HG02943 (cell line): ENCODE measurements around the gene GNA14.
A peak's percentile ranks its signal among the peaks of the same experiment; 100 is the strongest.
"Not testable (repeated sequence)": the region's sequence is repeated elsewhere in the genome, so short reads cannot be mapped to it uniquely, and the experiment has no call there.

Experiments used
- ATAC-seq: cut with Tn5 transposase; IDR thresholded peaks from one replicate; pipeline ENCODE4 v1.9.1; 2021; ENCODE audit warnings: mild to moderate bottlenecking, low read depth, moderate library complexity; ENCODE audit not compliant: unreplicated experiment

Gene GNA14

DNA sequence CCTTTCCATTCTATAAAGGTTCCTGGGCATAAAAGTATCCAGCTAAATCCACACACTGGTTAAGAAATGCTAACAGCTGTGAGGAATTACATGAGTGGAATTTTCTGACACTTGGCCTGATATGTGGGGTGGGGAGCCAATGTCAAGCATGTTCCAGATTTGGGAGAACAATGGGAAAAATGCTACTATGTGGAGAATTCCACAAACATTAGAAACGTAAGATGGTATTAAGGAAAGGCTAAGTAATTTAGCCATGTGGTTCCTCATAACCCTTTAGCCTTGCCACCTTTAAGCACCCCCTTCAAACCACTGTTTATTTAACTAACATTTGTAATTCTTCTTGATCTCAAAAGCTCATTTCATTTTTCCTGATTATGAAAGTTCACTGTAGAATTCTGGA lies 149.2 kb downstream of the GNA14 start:
- ATAC-seq = no peak

DNA sequence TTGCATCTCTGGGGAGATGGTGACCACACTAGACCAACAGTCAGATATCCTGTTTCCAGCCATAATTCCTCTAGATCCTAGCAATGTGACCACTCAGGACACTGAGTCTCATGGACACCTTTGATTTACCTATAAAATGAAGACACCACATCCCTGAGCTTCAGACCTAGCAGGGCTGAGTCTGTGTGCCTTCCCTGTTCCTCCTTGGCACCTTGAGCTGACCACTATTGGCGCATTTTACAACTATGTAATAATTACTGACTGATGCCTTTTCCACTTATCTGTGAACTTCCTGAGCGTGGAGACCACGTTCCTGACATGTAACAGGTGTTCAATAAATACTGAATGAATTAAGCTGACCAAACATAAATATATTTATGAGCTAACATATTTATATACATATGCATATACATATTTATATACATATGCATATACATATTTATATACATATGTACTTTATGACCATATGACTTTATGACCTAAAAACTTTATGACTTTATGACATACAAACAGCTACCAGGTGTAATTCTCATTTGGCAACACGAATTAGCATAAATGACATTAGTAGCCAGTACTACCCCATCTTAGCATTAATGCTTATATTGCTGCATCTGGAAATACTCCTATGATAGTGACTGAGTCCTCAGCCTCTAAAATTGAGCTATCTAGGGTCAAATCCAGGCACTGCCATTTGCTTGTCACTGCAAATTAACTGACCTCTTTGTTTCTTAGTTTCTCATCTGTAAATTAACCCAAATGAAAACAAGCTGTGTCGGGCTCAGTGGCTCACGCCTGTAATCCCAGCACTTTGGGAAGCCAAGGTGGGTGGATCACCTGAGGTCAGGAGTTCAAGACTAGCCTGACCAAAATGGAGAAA lies 150.6 kb downstream of the GNA14 start:
- ATAC-seq = no peak

DNA sequence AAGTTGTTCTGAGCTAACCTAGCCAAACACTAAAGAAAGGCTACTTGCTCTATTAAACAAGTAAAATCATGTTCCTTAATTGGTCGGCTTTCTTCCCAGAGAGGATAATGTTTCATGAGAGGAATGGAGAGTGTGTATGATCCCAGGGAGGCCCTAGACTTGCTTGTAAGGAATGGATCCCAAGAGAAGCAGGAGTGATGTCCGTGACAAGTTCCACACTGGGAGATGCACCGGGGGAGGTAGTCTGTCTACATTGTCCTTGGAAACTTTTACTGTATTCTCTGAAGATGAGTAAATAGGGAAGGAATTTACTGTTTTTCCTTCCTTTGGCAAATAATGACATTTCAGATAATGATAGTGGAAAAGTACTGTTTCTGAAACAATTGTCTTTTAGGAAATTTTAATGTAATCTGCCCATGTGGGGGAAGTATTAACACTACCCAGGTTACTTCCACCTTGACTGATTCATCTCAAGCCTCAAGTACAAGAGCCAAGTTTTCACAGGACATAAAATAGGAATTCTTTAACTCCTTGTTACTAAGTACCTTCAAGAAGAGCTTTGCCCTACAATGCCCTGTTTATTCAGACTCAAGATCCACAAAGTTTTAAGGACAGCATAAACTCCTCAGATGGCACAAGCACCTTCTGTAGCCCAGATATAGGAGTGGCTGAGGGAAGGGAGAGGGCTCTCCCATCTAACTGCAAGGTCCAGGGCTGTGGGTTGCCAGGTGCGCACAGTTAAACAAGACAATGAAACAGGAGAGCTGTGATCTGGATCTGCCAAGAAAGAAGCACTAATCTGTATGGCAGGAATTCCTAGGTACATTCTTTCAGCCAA lies 152.1 kb downstream of the GNA14 start:
- no peak for ATAC-seq

DNA sequence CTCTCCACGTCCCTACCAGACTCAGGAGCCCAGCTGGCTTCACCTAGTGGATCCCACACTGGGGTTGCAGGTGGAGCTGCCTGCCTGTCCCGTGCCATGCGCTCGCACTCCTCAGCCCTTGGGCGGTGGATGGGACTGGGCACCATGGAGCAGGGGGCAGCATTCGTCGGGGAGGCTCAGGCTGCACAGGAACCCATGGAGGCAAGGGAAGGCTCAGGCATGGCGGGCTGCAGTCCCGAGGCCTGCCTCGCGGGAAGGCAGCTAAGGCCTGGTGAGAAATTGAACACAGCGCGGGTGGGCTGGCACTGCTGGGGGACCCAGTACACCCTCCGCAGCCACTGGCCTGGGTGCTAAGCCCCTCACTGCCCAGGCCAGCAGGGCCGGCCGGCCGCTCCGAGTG lies 157.8 kb downstream of the GNA14 start:
- ATAC-seq = not testable (repeated sequence)

DNA sequence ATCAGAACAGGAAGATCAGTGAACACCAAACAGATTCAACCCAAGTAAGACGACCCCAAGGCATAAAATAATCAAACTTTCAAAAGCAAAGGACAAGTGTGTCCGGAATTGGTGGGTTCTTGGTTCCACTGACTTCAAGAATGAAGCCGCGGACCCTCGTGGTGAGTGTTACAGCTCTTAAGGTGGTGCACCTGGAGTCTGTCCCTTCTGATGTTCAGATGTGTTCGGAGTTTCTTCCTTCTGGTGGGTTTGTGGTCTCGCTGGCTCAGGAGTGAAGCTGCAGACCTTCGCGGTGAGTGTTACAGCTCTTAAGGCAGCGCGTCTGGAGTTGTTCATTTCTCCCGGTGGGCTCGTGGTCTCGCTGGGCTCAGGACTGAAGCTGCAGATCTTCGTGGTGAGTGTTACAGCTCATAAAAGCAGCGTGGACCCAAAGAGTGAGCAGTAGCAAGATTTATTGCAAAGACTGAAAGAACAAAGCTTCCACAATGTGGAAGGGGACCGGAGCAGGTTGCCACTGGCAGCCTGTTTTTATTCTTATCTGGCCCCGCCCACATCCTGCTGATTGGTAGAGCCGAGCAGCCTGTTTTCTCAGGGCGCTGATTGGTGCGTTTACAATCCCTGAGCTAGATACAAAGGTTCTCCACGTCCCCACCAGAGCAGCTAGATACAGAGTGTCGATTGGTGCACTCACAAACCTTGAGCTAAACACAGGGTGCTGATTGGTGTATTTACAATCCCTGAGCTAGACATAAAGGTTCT lies 158.5 kb downstream of the GNA14 start:
- not testable (repeated sequence) for ATAC-seq

DNA sequence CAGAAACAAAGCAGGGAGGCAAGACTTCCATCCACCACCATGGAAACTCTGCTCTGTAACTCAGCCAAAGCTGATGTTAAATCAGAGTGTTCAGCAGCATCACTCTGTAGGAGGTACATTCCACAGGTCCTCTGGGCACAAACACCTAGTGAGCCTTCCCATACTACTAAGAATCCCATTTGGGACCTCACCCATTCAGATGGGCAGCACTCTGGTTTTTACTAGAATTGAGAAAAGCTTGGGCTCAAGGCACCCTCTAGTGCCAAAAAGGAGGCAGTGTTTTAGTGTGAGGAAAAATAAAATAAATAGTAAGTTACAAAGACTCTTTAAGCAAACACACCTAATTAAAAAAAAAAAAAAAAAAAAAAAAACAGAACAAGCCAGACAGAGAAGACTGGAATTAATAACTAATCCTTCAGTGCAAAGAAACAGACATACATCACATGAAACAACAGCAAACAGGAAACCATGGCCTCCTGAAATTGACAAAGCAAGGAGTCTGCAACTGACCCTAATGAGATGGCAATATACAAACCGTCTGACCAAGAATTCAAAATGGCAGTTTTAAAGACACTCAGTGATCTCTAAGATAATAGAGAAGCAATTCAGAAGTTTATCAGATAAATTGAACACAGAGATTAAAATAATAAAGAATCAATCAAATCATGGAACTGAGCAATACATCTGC lies 159.5 kb downstream of the GNA14 start:
- ATAC-seq = no peak

DNA sequence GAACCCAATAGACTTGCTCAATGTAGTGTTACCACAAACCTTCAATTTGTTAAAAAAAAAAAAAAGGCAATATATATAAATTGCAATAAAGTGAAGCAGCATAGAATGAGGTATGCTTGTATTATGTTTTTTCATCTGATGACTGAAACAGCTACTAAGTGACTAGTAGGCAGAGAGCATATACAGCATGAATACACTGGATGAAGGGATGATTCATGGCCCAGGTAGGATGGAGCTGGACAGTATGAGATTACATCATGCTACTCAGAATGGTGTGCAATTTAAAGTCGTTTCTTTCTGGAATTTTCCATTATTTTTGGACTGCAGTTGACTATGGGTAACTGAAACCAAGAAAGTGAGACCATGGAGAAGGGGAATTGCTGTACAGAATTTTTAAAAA lies 161.2 kb downstream of the GNA14 start:
- ATAC-seq = no peak

DNA sequence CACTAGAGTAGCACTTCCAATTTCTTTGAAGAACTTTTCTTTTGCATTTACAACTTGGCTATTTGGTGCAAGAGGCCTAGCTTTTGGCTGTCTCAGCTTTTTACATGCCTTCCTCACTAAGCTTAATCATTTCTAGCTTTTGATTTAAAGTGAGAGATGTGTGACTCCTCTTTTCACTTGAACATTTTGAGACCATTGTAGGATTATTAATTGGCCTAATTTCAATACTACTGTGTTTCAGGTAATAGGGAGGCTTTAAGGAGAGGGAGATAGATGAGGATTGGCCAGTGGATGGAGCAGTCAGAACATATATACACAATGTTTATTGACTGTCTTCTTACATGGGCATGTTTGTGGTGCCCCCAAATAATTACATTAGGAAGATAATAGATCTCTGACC lies 161.7 kb downstream of the GNA14 start:
- no peak for ATAC-seq

DNA sequence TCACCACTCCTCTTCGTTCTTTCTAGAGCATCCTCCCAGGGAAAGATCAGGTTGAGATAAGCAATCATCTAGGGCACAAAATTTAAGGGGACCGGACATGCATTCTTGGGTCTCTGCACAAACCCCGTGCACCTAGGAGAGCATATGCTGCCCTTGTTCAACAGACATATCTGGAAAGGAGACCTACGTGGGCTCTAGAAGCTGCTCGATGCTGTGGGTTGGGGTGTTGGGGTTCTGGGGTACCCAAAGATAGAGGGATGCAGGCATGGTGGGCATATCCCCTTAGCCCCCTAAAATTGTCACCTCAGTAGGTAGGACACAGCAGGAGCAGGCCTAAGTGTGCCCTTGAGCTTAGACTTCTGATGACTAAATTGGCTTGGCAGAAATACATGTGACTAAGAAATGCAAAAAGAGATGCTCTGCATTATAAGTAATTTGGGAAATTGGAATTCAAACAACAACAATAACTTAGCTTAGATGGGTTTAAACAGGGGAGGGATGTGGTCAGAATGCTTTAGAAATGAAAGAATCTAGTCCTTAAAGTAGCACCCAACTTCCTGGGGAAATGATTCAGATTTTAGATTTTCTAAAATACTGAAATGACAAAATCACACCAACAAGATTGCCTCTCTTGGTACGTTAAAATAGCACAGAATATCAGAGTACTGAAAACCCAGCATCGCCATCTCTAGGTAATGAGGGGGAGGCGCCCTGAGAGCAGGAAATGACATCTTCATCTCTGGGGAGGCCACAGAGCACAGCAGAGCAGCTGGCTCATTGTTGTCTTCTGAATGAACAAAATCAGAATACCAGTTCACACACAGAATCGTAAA lies 172.3 kb downstream of the GNA14 start:
- no peak for ATAC-seq

DNA sequence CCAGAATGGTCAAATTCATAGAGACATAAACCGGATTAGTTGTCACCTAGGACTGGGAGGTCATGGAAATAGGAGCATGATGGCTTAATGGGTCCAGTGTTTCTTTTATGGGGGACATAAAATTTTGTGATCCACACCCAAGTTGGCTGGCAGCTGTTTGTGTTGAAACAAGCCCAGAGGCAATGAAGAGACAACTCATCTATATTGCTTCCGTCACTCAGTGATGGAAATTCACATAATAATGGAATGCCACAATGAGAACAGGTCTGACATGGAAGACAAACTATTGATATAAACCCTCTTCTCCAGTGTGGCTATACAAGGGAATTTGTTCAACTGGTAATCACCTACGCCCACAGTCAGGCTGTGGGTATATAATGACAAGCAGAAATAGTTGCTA lies 173.2 kb downstream of the GNA14 start:
- ATAC-seq = no peak

DNA sequence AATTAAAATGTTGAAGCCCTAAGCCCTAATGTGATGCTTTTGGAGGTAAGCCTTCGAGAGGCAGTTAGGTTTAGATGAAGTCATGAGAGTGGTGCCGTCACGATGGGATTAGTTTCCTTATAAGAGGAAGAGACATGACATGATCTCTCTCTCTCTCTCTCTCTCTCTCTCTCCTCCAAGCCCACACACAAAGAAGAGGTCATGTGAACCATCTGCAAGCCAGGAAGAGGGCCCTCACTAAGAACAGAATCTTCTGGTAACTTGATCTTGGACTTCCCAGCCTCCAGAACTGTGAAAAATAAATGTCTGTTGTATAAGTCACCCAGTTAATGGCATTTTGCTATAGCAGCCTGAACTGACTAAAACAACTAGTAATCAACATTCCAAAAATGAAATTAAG lies 175.5 kb downstream of the GNA14 start:
- no peak for ATAC-seq

DNA sequence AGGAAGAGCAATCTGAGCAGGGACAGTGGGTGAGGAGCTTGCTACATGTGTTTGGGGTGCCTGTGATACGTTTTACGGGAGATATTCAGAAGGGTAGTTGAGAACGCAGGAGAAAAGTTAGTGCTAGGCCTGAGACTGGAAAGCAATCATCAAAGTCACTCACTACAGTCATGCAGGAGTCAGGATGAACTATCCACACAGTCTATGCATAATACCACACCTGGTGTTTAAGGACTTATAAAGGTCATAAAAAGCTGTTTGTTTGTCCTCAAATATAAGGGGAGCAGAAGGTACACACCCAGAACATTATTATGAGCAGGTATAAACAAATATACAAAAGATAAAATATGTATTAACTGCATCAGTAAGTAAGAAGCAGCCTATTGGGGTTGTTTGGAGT lies 176.6 kb downstream of the GNA14 start:
- no peak for ATAC-seq

DNA sequence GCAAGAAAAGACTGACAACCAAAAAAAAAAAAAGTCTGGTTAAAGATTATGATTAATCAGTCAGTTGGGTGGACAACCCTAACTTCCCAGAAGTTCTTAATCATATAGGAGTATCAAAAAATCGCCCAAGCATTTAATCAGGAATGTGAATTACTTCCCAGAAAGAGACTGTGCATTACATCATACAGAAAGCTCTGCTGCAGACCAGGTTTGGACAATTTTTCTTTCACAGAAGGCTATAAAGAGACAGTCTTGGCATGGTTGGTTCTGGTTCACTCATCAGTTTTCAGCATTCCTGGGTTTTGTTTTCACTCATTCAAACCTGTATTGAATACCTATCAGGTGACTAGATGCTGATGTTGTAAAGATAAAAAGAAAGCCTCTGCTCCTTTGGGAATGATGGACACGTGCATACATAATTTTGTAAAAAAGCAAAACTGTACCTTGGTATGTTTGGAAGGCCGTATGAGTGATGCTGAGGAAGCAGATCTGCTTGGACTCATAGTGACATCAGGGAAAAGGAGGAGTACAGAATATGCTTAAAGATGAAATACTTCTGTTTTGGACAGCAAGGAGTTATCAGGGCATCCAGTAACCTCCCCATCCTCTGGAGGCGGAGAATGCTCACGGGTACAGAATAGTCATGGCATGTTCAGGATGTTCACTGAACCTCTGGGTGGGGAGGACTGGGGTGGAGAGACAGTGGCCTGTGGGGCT lies 178.4 kb downstream of the GNA14 start:
- no peak for ATAC-seq

DNA sequence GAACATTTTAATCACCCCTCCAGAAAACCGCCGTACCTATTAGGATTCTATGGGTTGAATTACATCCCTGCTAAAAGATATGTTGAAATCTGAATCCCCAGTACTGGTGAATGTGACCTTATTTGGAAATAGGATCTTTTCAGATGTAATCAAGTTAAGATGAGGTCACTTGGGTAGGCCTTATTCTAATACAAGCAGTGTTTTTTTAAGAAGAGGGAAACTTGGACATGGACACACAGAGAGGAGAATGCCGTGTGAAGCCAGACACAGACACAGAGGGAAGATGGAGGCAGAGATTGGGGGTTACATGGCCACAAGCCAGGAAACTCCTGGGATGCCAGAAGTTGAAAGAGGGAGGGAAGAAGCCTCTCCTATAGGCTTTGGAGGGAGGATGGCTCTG lies 183.5 kb downstream of the GNA14 start:
- no peak for ATAC-seq

DNA sequence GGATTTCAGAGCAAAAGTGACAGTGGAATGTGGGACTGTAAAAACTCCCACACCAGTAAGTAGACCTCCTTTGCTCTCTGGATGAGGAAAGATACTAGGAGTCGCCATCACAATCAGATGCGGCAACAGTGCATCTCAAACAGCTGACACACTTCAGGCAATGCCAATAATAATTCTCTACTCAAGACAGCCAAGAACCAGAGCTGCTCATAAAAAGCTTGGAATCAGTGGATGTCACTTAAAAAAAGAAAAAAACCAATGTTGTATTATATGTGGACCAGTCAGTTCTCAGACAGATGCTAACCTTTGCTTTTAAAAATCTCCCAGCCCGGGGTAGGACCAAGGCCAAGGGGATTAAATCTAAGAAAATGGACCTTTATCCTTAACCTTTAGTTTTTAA lies 185.0 kb downstream of the GNA14 start:
- ATAC-seq = no peak

DNA sequence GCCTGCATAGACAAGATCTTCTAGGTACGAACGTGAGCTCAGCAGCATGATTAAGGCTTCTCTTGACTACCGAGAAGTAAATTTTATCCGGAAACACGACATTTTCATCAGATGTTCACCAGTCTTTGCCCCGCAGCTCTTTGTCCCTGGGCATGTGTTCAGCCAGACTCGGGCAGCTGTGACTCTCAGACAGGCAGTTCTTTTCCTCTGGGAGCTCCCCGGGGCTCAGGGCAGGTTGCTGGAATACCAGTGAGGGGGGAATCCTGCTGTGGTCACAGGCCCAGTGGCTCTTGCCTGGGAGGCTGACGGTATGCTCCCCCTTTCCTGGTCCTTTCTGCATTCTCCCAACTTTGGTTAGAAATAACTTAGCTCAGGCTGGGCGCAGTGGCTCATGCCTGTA lies 186.1 kb downstream of the GNA14 start:
- ATAC-seq = no peak

DNA sequence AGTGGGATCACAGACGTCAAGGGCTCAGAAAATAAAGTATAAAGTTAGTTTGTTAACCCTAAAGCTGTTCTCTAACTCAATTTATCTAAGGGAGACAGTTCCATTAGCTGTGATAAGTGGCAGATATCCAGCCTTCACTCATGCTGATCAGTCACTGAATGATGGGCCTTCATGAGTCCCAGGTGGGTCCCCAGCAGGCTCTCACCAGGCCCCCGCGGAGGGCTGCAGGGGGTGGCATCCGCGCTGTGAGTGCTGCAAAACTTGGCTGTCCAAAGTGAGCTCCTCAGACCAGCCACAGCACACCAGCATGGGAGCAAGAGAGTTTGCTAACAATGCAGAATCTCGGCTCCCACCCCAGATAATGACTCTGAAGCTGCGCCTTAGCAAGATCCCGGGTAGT lies 187.2 kb downstream of the GNA14 start:
- no peak for ATAC-seq

DNA sequence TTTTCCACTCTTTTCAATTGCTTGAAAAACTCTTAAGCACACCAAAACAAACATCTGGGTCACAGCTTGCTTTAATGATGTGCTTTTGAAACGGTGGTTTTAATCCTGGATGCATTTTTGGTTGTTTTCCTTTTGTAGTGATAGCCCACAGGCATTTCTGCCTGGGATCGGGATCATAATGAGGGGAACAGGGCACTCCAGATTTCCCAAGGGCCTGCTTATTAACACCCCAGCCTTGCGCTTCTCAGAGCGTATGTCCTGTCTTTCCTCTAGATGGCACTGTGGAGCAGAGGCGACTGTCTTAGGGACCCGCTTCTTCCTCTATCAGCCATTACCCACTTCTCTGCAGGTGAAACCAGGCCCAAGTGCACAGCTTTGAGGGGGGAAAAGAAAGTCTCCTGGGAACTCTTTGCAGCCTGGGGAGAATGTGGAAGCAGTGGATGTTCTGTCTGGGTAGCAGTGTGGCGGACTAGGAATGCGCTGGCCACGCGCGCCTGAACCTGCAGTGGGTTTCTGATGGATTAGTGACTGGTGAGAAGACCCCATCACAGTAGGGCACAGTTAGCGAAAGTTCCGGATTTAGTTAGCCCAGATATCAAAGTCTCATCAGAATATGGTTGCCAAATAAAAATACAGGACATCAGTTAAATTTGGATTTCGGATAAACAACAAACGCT lies 190.1 kb downstream of the GNA14 start:
- ATAC-seq = peak; percentile 66
